Activated CD8-positive, alpha-beta memory T cell treated with anti-CD3 and anti-CD28 coated beads, Interleukin-2, amount 50 U/mL, for 24 hours (primary cell): ENCODE data around the gene SET.

Experiments used
- DNase-seq: peaks from one replicate; pipeline ENCODE4 v3.0.0-alpha.2; 2020; ENCODE audit errors: extremely low read depth

SET gene

GRCh38 chr9:128729302-128729701 is 40.3 kb downstream of the SET start:
- no peak for DNase-seq

- no peak for DNase-seq
These were observed 40.9 kb downstream of the SET start for GRCh38 chr9:128729766-128730517.

- DNase-seq, result no peak
These were observed 42.1 kb downstream of the SET start for GRCh38 chr9:128731093-128731492.

GRCh38 chr9:128731691-128732090 is 42.7 kb downstream of the SET start:
- DNase-seq, result no peak

GRCh38 chr9:128732576-128732975 is 43.6 kb downstream of the SET start:
- DNase-seq, result no peak

- no peak for DNase-seq
These were observed 44.2 kb downstream of the SET start for GRCh38 chr9:128733256-128733655.

GRCh38 chr9:128735373-128735772 is 46.4 kb downstream of the SET start:
- no peak for DNase-seq

- no peak for DNase-seq
These were observed 53.4 kb downstream of the SET start for GRCh38 chr9:128742401-128742800.

GRCh38 chr9:128743421-128743820 is 54.4 kb downstream of the SET start:
- DNase-seq, result no peak
